Fibroblast of the aortic adventitia (primary cell): ENCODE results near the gene TTBK1. TPM values are rescaled to one million over a fixed set of nuclear protein-coding genes. Genes with fewer than 3 reads are reported as not detected.
A peak's percentile ranks its signal among the peaks of the same experiment; 100 is the strongest.

ENCODE experiments used
- DNase-seq: peaks from one replicate; pipeline ENCODE4 v3.0.0-alpha.2; 2010; ENCODE audit warnings: low read depth
- H3K4me3 ChIP-seq: 2 replicates; pipeline ENCODE4 v1.5.1; 2011; ENCODE audit warnings: low read depth, mild to moderate bottlenecking, control low read depth, low read length, moderate library complexity
- CTCF ChIP-seq: IDR thresholded peaks from 2 replicates; pipeline ENCODE4 v1.5.1; 2011; ENCODE audit warnings: mild to moderate bottlenecking, low read length, control low read depth, inconsistent platforms; ENCODE audit not compliant: insufficient read depth
- total RNA-seq: library from RNA; depleted of rRNA; stranded (reverse); fragments of >200 nt; gene quantifications from 2 replicates; pipeline ENCODE4 v1.2.3, GENCODE V29; 2012; ENCODE audit warnings: low replicate concordance

The TTBK1 gene
- total RNA-seq, 1 donor: not detected

GRCh38 chr6:43221046-43221972 is 22.0 kb upstream of the TTBK1 start:
- H3K4me3 ChIP-seq: no peak overlapping the region
- TF ChIP-seq CTCF: no peak
- peak; percentile 6 for DNase-seq

GRCh38 chr6:43222418-43223059 is 20.7 kb upstream of the TTBK1 start:
- DNase-seq: no peak
- TF ChIP-seq CTCF: no peak
- H3K4me3 ChIP-seq: no peak overlapping the region

GRCh38 chr6:43223175-43223574 is 20.1 kb upstream of the TTBK1 start:
- TF ChIP-seq CTCF: no peak
- no peak overlapping the region for H3K4me3 ChIP-seq
- DNase-seq: no peak

- no peak for TF ChIP-seq CTCF
- H3K4me3 ChIP-seq: no peak overlapping the region
- no peak for DNase-seq
Observed at GRCh38 chr6:43226192-43226851, 17.0 kb upstream of the TTBK1 start.

- peak within 1 kb of the TSS; percentile 76 for H3K4me3 ChIP-seq
- peak; percentile 60 for DNase-seq
- TF ChIP-seq CTCF: peak; percentile 53
Observed at GRCh38 chr6:43228951-43229802, 14.1 kb upstream of the TTBK1 start, which contains the start of gene DNPH1. Gene DNPH1, minus strand, starts transcription at chr6:43229481. Its CDS starts 25 bp downstream, at chr6:43229456.
